Progenitor cell of endocrine pancreas (in vitro differentiated cells): ENCODE data around the gene ACVRL1. TPM values are rescaled to one million over a fixed set of nuclear protein-coding genes. Genes with fewer than 3 reads are reported as not detected.
A peak's percentile ranks its signal among the peaks of the same experiment; 100 is the strongest.

Experiments used
- DNase-seq: peaks from one replicate; pipeline ENCODE4 v3.0.0; 2021; ENCODE audit warnings: low spot score; ENCODE audit not compliant: unreplicated experiment
- H3K27ac Mint-ChIP-seq: 2 replicates; pipeline ENCODE4 v1.8.0; 2021; ENCODE audit warnings: mild to moderate bottlenecking, moderate library complexity, mixed read lengths
- H3K27me3 Mint-ChIP-seq: 2 replicates; pipeline ENCODE4 v1.8.0; 2021; ENCODE audit warnings: mixed read lengths
- H3K36me3 Mint-ChIP-seq: 2 replicates; pipeline ENCODE4 v1.8.0; 2022; ENCODE audit warnings: mixed read lengths; ENCODE audit not compliant: insufficient read depth
- H3K4me1 Mint-ChIP-seq: 2 replicates; pipeline ENCODE4 v1.8.0; 2021; ENCODE audit warnings: low read depth, mixed read lengths
- H3K4me3 Mint-ChIP-seq: 2 replicates; pipeline ENCODE4 v1.8.0; 2021; ENCODE audit warnings: low read depth, mild to moderate bottlenecking, moderate library complexity, mixed read lengths
- H3K9me3 Mint-ChIP-seq: 2 replicates; pipeline ENCODE4 v1.8.0; 2021; ENCODE audit warnings: low read depth, mixed read lengths
- total RNA-seq: library from RNA; stranded (reverse); gene quantifications from 2 replicates; pipeline ENCODE4 v1.2.1, GENCODE V29; 2021
- TF ChIP-seq, protein P1 (sequence below): fragments of 200-600 bp; sonication (generic); IDR thresholded peaks from one replicate; pipeline ENCODE4 v1.5.0; 2021; ENCODE audit warnings: antibody characterized with exemption, mild to moderate bottlenecking; ENCODE audit not compliant: unreplicated experiment

Gene ACVRL1
- total RNA-seq, 1 donor from 2014 or later, result not detected

DNA sequence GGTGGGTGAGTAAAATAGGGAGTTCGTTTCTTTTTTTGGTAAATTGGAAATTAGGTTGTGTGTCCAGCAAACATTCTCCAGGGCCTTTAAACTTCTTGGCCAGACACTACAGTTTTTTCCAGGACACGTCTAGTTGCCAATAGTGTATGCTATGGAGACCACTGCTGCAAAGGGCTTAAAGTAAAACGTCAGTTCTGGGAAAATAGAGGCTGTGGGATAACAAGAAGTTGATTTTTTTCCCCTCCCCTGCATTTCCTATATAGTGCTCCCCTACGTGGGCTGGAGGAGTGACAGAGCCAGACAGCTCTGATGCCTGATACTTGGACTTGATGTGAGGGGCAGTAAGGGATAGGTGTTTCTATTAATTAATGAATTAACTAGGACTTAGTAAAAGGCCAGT is 46.6 kb downstream of the ACVRL1 start:
- Mint-ChIP-seq H3K27ac (peak overlapping the region; percentile 79), H3K4me3 (peak overlapping the region; percentile 87), H3K27me3 (peaks cover 13% of the 10 kb centered on the region), H3K9me3 (no peaks in the 10 kb centered on the region), H3K4me1 (peaks cover 44% of the 10 kb centered on the region), H3K36me3 (peaks cover 2% of the 10 kb centered on the region)
- TF ChIP-seq, protein P1, sequence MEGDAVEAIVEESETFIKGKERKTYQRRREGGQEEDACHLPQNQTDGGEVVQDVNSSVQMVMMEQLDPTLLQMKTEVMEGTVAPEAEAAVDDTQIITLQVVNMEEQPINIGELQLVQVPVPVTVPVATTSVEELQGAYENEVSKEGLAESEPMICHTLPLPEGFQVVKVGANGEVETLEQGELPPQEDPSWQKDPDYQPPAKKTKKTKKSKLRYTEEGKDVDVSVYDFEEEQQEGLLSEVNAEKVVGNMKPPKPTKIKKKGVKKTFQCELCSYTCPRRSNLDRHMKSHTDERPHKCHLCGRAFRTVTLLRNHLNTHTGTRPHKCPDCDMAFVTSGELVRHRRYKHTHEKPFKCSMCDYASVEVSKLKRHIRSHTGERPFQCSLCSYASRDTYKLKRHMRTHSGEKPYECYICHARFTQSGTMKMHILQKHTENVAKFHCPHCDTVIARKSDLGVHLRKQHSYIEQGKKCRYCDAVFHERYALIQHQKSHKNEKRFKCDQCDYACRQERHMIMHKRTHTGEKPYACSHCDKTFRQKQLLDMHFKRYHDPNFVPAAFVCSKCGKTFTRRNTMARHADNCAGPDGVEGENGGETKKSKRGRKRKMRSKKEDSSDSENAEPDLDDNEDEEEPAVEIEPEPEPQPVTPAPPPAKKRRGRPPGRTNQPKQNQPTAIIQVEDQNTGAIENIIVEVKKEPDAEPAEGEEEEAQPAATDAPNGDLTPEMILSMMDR, result no peak
- DNase-seq, result no peak

DNA sequence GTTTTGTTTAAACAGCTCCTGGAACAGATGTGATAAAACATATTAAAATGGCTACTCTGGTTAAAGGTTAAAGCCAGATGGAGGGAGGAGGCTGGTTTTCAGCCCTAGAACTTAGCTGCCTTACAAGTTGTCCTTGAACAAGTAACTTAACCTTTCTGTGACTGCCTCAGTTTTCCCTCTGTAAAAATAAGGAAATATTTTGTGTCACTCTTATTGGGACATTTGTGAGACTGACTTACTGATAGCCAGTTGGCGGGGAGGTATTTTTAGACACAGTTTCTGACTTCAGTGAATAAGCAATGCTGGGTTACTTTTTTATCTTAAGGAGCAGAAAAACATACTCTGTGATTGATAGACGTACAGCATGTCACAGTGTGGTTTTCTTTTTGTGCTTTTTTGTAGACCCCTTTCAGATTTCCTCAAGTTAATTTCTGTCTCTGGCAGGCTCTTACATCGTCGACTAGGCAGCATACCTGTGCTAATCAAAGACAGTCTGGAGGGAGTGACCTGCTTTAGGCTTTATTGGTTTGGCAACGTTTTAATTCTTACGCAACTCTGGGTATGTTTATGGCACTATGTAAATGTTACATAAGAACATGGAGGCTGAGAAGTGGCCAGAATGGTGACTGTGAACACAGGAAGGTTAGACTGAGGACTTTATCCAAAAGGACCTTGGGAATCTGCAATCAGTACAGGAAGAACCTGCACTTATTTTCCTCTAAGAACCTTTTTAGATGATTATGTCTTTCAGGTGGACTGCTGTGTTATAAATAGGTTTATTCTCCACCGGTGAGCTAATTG is 47.5 kb downstream of the ACVRL1 start:
- DNase-seq, result no peak

DNA sequence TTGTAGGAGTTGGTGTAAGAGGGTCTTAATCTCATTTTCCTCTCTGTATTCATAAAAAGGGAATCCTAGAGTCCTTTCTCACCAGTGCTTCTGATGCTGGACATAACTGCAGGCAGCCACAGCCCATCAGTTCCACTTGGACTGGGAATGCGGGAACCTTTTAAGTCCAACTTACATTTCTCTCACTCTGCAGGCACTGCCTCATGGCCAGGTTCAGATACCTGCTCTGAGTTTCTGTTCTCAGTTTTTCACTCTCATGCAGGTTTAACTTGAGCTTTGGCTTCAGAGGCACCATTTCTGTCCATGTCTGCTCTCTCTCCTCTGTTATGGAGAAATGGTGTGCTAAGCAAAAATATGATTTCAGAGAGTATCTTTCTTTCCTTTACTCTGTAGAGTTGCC is 48.4 kb downstream of the ACVRL1 start:
- Mint-ChIP-seq H3K27ac (peak overlapping the region; percentile 69), H3K36me3 (peaks cover 12% of the 10 kb centered on the region), H3K9me3 (no peaks in the 10 kb centered on the region), H3K27me3 (no peaks in the 10 kb centered on the region), H3K4me1 (peaks cover 59% of the 10 kb centered on the region), H3K4me3 (peak overlapping the region; percentile 50)
- no peak for DNase-seq
- TF ChIP-seq, protein P1, result no peak

More for the DNA sequence above, 47.5 kb downstream of the ACVRL1 start:
- Mint-ChIP-seq H3K4me1 (peaks cover 53% of the 10 kb centered on the region), H3K27ac (peak overlapping the region; percentile 79), H3K4me3 (peak overlapping the region; percentile 87), H3K9me3 (no peaks in the 10 kb centered on the region), H3K36me3 (peaks cover 7% of the 10 kb centered on the region), H3K27me3 (peaks cover 6% of the 10 kb centered on the region)
- TF ChIP-seq, protein P1, result no peak

DNA sequence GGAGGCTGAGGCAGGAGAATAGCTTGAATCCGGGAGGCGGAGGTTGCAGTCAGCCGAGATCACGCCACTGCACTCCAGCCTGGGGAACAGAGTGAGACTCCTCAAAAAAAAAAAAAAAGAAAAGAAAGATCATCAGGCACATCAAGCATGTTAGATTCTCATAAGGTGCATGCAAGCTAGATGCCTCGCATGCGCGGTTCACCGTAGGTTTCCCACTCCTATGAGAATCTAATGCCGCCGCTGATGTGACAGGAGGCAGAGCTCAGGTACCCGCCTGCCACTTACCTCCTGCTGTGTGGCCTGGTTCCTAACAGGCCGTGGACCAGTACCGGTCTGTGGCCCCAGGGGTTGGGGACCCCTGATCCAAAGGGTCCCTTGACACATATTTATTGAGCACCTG is 51.2 kb downstream of the ACVRL1 start:
- TF ChIP-seq, protein P1, result no peak
- no peak for DNase-seq
- Mint-ChIP-seq H3K4me1 (peaks cover 72% of the 10 kb centered on the region), H3K36me3 (peaks cover 22% of the 10 kb centered on the region), H3K27ac (peak overlapping the region; percentile 81), H3K27me3 (no peaks in the 10 kb centered on the region), H3K4me3 (no peak overlapping the region), H3K9me3 (no peaks in the 10 kb centered on the region)

DNA sequence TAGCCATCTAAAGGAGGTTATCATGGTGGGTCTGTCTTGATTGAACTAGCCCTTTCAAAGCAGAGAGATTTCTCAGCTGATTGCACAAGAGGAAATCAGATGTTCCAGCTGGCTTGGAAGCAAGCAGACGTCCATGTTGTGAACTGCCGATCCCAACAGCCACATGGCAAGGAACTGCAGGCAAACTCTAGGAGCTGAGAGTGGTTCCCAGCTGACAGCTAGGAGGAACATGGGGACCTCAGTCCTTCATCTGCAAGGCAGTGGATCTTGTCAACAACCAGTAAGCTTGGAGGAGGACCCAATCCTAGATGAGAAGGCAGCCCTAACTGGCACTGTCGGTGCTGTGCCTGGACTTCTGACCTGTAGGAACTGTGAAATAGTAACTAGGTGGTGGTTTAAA is 51.9 kb downstream of the ACVRL1 start:
- peaks cover under 1% of the 10 kb centered on the region for H3K9me3 Mint-ChIP-seq
- H3K4me3 Mint-ChIP-seq, result peak overlapping the region; percentile 33
- no peaks in the 10 kb centered on the region for H3K27me3 Mint-ChIP-seq
- H3K4me1 Mint-ChIP-seq, result peaks cover 65% of the 10 kb centered on the region
- TF ChIP-seq, protein P1, result no peak
- H3K27ac Mint-ChIP-seq, result peak overlapping the region; percentile 81
- DNase-seq, result no peak
- H3K36me3 Mint-ChIP-seq, result peaks cover 27% of the 10 kb centered on the region
